AG09319 (cell line): ENCODE measurements around the gene ID2.

Experiments used
- DNase-seq: peaks from one replicate; pipeline ENCODE4 v3.0.0-alpha.2; 2010; ENCODE audit warnings: low read depth; ENCODE audit errors: extremely low read depth
- TF ChIP-seq, protein P1 (sequence below): IDR thresholded peaks from 2 replicates; pipeline ENCODE4 v1.5.1; 2011; ENCODE audit warnings: low read depth, mild to moderate bottlenecking, inconsistent platforms, low read length, moderate library complexity

The ID2 gene

DNA sequence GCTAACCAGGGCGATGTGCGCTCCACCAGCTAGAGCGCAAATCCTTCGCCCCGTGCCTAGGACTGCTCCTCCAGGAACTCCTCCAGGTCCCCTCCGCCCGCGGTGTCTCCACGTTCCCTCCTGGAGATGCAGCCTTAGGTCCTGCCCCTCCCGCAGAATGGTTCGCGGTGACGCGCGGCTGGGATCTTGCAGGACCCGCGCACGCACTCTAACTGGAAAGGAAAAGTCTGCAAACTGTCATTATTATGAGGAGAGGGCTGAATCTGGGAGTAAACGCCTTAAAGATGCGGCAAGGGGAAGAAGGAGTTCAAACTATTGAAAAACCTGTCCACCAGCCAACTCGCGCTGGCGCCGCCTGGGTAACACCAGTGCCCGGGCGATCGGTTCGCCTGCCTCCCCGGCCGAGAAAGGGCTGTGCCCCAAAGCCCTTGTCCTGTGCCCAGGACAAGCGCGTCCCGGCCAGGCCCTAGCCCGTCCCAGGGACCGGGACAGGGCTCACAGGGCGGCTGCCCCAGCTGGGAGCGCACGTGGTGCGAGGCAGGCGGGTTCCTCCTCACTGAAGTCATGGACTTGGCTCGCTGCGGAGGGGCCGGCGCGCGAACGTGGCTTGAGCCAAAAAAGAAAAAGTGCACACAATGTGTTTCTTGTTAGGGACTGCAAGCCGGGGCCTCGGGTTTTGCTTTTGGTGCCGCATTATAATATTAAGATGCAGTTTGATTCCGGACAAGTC lies 5.5 kb upstream of the ID2 start:
- TF ChIP-seq, protein P1, sequence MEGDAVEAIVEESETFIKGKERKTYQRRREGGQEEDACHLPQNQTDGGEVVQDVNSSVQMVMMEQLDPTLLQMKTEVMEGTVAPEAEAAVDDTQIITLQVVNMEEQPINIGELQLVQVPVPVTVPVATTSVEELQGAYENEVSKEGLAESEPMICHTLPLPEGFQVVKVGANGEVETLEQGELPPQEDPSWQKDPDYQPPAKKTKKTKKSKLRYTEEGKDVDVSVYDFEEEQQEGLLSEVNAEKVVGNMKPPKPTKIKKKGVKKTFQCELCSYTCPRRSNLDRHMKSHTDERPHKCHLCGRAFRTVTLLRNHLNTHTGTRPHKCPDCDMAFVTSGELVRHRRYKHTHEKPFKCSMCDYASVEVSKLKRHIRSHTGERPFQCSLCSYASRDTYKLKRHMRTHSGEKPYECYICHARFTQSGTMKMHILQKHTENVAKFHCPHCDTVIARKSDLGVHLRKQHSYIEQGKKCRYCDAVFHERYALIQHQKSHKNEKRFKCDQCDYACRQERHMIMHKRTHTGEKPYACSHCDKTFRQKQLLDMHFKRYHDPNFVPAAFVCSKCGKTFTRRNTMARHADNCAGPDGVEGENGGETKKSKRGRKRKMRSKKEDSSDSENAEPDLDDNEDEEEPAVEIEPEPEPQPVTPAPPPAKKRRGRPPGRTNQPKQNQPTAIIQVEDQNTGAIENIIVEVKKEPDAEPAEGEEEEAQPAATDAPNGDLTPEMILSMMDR, result no peak
- peak; percentile 71 for DNase-seq

DNA sequence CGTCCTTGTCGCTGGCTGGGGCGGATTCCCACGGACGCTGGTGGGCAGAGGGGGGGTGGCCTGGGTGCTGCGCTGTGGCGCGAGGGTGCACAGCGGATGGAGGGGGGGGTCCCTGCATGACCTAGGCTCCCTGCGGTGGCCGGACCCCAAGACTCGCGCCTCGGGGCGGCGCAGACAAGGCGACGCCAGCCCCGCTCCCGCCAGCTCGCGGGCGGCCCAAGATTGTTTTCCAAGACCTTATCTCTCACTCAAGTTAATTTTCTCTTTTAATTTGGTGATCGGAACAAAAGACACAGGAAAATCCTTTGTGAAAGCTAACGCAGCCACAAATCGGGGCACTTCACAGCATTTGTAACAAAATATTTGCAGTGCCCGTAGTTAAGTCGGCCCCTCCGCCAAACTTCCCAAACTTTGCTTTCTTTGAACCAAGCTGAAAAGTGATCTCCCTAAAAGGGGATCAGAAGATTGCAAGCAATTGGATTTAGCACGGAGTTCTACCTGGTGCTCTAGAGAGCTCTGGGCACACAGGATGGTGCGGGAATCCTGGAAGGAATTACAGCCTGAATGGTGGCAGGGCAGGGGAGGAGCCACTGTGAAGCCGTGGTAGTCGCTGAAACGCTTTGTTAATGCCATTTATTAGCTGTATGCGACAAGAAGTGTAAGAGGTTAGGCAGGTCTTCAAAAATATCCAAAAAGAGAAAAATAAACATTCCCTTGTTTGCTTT lies 4.8 kb upstream of the ID2 start:
- TF ChIP-seq, protein P1, result no peak
- no peak for DNase-seq

DNA sequence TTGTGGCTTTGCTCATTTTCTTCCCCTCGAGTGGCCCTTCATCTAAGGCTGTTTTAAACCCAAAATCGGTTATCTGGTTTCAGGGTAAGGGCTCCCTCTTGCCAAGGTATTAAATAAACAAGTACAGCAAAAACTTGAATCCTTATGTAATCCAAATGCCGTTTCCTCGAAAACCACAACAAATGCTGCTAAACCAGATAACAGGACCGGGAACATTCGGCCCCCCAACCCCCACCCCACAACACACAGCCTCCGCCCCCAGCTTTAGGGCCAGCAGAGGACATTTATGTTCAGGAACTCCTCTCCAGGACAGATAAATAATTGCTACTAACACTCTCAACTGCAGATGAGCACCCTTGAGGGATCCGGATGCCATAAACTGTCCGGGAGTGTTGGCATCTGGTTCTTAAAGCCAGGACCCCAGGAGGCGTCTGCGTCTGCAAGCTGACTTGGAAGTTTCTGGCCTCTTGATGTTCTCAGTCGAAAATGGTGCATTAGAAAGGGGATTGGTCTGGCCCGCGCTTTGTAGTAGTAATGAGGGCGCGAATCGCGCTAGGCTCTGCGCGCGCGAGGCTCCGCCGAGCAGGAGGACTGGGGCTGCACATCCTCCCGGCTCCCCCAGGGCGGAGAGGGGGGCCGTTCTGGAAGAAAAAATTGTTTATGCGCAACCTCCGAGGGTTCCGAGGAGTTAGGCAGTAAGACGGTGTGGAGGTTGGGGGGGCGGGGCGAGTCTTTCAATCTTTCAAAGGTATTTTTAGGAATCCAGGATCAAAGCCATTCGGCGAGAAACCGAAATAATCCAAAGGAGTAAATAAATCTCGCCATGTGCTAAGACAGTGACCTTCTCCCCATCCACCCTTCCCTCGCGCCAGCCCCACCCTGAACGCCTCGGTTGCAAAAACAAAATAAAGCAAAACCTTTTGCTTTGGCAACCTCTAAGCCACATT lies 3.9 kb upstream of the ID2 start:
- TF ChIP-seq, protein P1, result no peak; the same call in 1 of the 2 replicates
- DNase-seq, result no peak

DNA sequence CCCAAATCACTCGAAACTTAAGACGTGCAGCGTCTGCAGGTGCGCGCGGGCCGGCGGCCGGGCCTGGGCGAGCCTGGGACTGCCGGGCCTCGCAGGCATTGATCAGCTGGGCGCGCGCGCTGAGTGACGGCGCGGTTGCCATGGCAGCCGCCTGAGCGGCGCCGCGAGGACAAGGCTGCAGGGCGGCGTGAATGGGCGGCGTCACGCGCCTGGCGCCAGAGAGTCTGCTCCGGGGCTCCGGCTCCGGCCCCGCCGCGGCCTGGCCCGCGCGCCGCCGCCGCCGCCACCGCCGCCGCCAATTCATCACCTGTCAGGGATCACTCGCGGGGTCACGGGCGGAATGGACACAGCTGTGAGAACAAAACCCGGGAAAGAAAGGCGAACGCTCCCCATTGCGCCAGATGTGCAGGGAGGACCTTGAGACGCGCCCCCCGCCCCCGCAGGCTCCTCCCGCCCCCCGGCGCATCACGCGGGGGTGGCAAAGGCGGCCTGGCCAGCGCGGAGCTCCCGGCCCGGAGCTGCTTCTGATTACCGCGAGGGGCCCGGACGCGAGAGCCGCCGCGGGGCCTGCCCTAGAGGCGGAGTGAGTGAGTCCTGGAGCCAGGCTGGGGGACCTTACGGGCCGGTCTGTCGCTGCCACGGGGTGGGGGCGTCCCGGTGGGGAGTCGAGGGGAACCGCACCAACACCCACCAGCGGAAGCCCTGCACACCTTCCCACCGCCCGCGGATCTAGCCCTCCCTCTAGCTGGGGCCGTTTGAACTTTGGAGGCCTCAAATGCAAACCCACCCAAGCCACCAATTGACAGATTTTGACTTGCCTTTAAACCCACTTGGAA lies 2.9 kb upstream of the ID2 start:
- TF ChIP-seq, protein P1, result no peak
- peak; percentile 81 for DNase-seq

DNA sequence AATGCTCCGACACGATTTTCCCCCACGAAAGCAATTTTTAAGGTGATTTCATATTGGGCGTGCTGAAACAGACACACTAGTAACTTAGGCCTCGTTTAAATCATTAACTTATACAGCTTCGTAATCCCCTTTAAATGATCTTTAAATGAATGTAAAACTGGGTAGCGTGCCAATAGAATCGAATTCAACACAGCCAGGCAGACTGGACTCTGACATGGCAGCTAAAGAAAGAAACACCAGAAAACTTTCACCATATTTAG lies 2.4 kb upstream of the ID2 start:
- DNase-seq, result no peak

More for the DNA sequence above, 2.4 kb upstream of the ID2 start:
- TF ChIP-seq, protein P1, result no peak
